Left lobe of liver (tissue), 2 donors: ENCODE measurements around the gene CD177. TPM values are rescaled to one million over a fixed set of nuclear protein-coding genes. Genes with fewer than 3 reads are reported as not detected.
"Not testable (repeated sequence)": the region's sequence is repeated elsewhere in the genome, so short reads cannot be mapped to it uniquely, and the experiment has no call there.

Experiments
- ATAC-seq: fragments of 200-7000 bp; cut with Tn5 transposase; one replicate; pipeline ENCODE4 v1.9.1; 2020; ENCODE audit warnings: mild to moderate bottlenecking, moderate library complexity
- DNase-seq: peaks from one replicate; pipeline ENCODE4 v3.0.0-alpha.2; 2020; ENCODE audit warnings: low spot score
- total RNA-seq: library from RNA; stranded (reverse); gene quantifications from one replicate; pipeline ENCODE4 v1.2.1, GENCODE V29; 2021
- donor health status: DM: no; HTN: no; CAD: no; lungs with moderate emphysema.
- donor health status: DM: no; HTN: yes; CAD: no.

The CD177 gene
- total RNA-seq, 1 donor from 2014 or later: 0.38 TPM

GRCh38 chr19:43372462-43372861 lies 19.0 kb downstream of the CD177 start:
- DNase-seq (no peak), ATAC-seq (no peak)

- ATAC-seq, DNase-seq: not testable (repeated sequence)
These were observed 24.1 kb downstream of the CD177 start for GRCh38 chr19:43377624-43378023.

GRCh38 chr19:43380008-43380407 lies 26.5 kb downstream of the CD177 start:
- no peak for ATAC-seq
- no peak for DNase-seq

GRCh38 chr19:43380771-43381386 lies 27.4 kb downstream of the CD177 start:
- ATAC-seq (no peak), DNase-seq (no peak)

- not testable (repeated sequence) for DNase-seq
These were observed 29.2 kb downstream of the CD177 start for GRCh38 chr19:43382586-43383216.

GRCh38 chr19:43383254-43383653 lies 29.8 kb downstream of the CD177 start:
- ATAC-seq, DNase-seq: not testable (repeated sequence)

More at GRCh38 chr19:43382586-43383216, 29.2 kb downstream of the CD177 start:
- ATAC-seq: not testable (repeated sequence)

GRCh38 chr19:43383759-43384158 lies 30.3 kb downstream of the CD177 start:
- DNase-seq, ATAC-seq: not testable (repeated sequence)

- not testable (repeated sequence) for DNase-seq, ATAC-seq
These were observed 37.5 kb downstream of the CD177 start for GRCh38 chr19:43390903-43391551.

GRCh38 chr19:43391552-43391935 lies 38.1 kb downstream of the CD177 start:
- DNase-seq, ATAC-seq: not testable (repeated sequence)

GRCh38 chr19:43393501-43393900 lies 40.0 kb downstream of the CD177 start:
- not testable (repeated sequence) for ATAC-seq

GRCh38 chr19:43395561-43395960 lies 42.1 kb downstream of the CD177 start:
- ATAC-seq (no peak), DNase-seq (no peak)

More at GRCh38 chr19:43393501-43393900, 40.0 kb downstream of the CD177 start:
- DNase-seq: not testable (repeated sequence)

GRCh38 chr19:43406297-43406696 lies 52.8 kb downstream of the CD177 start:
- no peak for ATAC-seq

GRCh38 chr19:43407416-43408005 lies 54.0 kb downstream of the CD177 start:
- ATAC-seq: no peak
- no peak for DNase-seq

More at GRCh38 chr19:43406297-43406696, 52.8 kb downstream of the CD177 start:
- DNase-seq: no peak

GRCh38 chr19:43408043-43408442 lies 54.6 kb downstream of the CD177 start:
- DNase-seq (no peak), ATAC-seq (no peak)

GRCh38 chr19:43409415-43409814 lies 55.9 kb downstream of the CD177 start:
- DNase-seq (no peak), ATAC-seq (no peak)

GRCh38 chr19:43412441-43412840 lies 59.0 kb downstream of the CD177 start:
- ATAC-seq (no peak), DNase-seq (no peak)

Other genes starting within 250 kb of the CD177 start
- gene PSG5, start 167.2 kb upstream of the CD177 start, total RNA-seq: not detected
- not detected for gene PSG4, start 148.0 kb upstream of the CD177 start, total RNA-seq
- not detected for gene PSG9, start 84.2 kb upstream of the CD177 start, total RNA-seq
- not detected for gene TEX101, start 61.2 kb downstream of the CD177 start, total RNA-seq
- 0.53 TPM for gene LYPD3, start 111.9 kb downstream of the CD177 start, total RNA-seq
- gene PHLDB3, start 151.1 kb downstream of the CD177 start, total RNA-seq: 17.7 TPM
- 43.5 TPM for gene ETHE1, start 173.5 kb downstream of the CD177 start, total RNA-seq
- 1.5 TPM for gene ZNF575, start 179.5 kb downstream of the CD177 start, total RNA-seq
- 8.8 TPM for gene XRCC1, start 221.8 kb downstream of the CD177 start, total RNA-seq
- 0.88 TPM for gene PINLYP, start 222.1 kb downstream of the CD177 start, total RNA-seq
- 17.1 TPM for gene IRGQ, start 242.4 kb downstream of the CD177 start, total RNA-seq
- gene ZNF576, start 242.9 kb downstream of the CD177 start, total RNA-seq: 7.7 TPM